GM21526 (cell line): ENCODE data around the gene EYA4.

Experiments
- ATAC-seq: cut with Tn5 transposase; IDR thresholded peaks from one replicate; pipeline ENCODE4 v1.9.1; 2021; ENCODE audit warnings: moderate library complexity; ENCODE audit not compliant: unreplicated experiment, low FRiP score

EYA4 gene, protein sequence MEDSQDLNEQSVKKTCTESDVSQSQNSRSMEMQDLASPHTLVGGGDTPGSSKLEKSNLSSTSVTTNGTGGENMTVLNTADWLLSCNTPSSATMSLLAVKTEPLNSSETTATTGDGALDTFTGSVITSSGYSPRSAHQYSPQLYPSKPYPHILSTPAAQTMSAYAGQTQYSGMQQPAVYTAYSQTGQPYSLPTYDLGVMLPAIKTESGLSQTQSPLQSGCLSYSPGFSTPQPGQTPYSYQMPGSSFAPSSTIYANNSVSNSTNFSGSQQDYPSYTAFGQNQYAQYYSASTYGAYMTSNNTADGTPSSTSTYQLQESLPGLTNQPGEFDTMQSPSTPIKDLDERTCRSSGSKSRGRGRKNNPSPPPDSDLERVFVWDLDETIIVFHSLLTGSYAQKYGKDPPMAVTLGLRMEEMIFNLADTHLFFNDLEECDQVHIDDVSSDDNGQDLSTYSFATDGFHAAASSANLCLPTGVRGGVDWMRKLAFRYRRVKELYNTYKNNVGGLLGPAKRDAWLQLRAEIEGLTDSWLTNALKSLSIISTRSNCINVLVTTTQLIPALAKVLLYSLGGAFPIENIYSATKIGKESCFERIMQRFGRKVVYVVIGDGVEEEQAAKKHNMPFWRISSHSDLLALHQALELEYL

DNA sequence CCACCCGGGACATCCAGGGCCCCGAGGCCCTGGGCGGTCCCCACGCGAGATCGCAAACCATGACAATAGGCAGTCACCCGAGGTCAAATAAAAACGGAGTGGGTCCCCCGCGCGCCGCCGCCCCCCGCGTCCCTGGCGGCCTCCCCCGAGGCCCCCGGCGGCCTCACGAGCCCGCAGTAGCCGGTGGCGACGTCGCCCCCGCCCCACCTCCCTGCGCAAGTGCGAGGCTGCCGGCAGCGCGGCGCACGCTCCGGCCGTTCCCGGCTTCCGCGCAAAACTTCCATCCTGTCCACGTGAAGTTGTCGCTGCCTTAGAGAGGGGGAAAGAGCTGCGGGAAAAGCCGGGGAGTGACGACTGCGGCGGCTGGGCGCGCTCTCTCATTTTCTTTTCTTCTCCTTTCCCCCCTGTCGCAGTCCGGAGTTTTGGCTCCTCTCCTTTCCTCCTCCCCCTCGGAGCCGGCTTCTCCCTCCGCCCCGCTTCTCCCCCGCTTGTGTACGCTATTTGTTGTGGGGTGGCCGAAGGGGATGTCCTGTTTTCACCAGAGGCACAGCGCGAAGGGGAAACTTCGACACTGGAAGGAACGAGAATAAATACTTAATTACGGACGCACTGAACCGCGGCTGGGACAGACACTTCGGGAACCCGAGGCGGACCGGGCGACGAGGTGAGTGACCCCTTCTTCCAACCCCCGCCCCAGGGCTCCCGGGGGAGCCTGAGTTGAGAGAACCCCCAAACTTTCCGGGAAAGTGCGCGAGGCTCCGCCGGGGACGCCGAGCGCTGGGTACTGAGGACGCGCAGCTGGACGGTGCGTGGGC, at the start of gene EYA4:
Gene EYA4 (plus strand): TSS at position 272 of the 815 bp plus-strand sequence. CDS start 33,424 bp downstream, outside the sequence.
- no peak for ATAC-seq

GRCh38 chr6:133193396-133193795, 47.8 kb upstream of the EYA4 start:
- ATAC-seq, result no peak

- no peak for ATAC-seq
Measured at GRCh38 chr6:133198725-133199124, 42.4 kb upstream of the EYA4 start.

DNA sequence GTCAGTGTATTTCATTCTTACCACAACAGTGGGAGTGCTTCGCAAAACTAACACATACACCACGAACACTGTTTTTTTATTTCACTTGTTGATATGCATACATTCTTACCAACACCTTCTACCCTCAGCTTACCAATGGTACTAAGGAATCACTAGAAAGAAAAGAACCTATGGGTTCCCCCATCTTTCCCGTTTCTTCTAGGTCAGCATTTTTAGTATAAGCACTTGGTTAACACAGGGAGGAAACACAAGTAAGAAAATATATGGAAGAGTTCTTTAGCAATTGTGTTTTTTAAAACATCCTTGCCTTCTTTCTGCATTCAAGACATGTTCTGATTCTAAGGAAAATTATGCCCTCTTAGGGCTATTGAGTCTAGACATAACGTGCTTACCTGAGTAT, 39.9 kb upstream of the EYA4 start:
- no peak for ATAC-seq

DNA sequence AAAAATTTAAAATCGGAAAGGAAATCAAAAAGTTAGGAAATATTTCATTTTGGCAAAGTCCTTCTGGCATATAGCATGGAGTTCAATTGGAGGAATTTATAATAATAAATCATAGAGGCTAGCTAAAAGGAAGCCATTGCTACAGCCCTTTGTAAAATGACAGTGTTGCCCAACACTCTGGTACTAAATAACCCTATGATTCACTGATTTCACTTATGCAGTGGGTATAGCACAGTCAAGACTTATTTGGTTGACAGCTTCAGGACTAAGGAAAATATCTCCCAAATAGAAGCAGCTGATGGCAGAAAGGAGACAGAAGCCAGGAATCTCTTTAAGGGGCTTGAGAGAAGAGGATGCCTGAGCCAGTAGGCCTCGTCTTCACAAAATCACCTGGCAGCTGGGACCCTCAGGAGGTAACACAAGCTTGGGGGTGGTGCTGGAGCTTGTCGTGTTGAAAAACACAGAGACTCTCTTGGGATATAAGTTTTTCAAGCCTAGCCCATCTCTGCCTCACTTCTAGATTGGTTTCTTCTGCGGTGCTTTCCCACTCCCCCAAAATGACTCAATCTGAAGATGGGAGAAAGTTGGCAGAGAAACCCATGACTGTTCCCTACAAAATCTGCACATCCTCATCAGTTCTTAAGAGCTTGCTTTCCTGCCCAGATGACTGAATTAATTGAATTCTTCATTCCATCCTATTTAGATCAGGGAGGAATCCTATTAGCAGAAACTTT, 38.4 kb upstream of the EYA4 start:
- no peak for ATAC-seq

DNA sequence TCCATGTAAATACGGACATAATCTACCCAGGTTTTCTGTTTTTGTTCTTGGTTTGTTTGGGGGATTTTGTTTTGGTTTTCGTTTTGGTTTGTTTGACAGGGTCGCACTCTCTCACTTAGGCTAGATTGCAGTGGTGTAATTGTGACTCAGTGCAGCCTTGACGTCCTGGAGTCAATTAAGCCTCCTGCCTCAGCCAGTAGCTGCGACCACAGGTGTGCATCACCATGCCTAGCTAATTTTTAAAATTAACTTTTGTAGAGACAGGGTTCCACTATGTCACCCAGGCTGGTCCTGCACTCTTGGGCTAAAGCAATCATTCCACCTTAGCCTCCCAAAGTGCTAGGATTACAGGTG, 37.8 kb upstream of the EYA4 start:
- no peak for ATAC-seq

- ATAC-seq, result no peak
Measured at GRCh38 chr6:133205304-133205703, 35.9 kb upstream of the EYA4 start.

- no peak for ATAC-seq
Measured at GRCh38 chr6:133206942-133207341, 34.2 kb upstream of the EYA4 start.

DNA sequence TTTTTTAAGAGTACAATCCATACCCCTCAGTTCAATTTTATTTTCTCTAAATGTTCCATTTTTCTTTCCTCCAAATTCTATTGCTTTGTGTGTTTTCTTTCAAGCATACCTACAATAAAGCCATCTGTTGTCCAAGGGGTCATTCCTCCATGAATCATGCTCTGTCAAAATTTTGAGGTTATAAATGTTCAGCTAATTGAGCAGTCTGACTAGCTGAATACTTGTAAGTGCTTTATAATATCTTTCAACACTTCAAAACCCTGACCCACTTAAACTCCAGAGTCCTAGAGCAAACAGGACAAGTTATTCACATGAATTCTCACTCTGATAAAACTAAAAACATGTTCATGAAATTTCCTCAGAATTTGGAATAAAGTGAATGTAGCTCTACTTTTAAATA, 33.4 kb upstream of the EYA4 start:
- no peak for ATAC-seq

DNA sequence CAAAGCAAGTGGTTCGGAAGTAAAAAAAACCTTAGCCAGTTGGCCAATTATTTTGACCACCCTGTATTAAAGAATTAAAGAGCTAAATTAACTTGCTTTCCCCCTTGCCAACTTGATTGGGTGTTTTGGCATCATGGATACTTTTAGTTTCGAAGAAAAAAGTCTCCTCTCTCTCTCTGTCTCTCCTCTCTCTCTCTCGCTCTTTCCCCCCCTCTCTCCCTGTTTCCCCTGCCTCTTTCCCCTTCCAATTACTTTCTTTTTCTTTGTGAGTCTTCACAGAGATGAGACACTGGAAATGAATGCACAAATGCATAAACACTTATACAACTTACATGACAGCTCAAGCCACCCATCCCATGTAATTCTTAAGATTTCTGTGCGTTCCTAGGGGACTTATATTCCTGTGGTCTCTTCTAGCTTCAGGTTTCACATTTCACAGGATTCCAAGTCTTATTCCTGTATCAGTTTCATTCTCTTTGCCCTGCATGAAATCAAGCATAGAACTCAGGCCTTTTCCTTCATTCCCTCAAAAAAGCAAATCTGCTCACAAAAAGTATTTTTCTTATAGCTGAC, 32.9 kb upstream of the EYA4 start:
- ATAC-seq, result no peak

DNA sequence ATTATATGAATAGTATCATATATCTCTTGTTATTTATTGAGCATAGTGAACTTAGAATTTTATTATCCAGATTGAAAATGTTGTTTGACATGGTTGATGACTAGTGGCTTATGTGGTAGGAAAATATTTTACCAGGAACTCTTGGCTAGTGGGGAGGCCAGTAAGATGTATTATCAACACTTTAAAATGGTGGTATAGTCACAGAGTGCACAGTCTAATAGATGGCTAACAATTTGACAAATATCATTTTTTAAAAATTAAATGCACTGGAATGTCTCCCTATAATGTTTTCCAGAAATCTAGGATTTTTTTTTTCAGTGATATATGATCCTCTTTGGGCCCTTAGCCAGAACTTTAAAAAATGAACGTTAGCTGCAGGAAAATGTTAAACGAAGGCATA, 26.9 kb upstream of the EYA4 start:
- no peak for ATAC-seq

- ATAC-seq, result no peak
Measured at GRCh38 chr6:133218852-133219251, 22.3 kb upstream of the EYA4 start.

DNA sequence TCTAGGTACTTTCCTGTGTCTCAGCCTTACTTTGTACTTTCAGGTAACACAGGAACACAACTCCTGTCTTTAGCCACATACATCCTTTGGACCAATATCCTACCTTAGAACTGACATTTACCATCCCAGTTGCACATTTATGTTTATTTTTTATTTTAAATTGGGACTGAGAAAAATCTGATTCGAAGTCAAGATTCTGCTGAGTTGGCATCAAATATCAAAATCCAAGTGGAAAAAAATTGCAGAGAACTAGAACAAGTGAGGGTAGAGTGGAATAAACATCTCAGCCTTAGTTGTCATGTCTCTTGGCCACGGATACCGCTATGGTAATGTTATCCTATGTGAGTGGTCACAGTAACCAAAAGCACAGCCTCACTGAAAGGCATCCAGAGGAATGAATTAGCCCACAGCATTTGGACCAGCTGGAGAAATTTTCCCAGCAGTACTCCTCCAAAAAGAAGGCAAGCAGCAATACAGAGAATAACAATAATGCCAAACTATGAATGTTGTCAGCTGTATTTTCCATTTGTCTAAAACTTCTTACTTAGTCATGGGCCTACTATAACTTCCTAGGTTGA, 17.6 kb upstream of the EYA4 start:
- no peak for ATAC-seq

GRCh38 chr6:133225560-133225959, 15.6 kb upstream of the EYA4 start:
- no peak for ATAC-seq

DNA sequence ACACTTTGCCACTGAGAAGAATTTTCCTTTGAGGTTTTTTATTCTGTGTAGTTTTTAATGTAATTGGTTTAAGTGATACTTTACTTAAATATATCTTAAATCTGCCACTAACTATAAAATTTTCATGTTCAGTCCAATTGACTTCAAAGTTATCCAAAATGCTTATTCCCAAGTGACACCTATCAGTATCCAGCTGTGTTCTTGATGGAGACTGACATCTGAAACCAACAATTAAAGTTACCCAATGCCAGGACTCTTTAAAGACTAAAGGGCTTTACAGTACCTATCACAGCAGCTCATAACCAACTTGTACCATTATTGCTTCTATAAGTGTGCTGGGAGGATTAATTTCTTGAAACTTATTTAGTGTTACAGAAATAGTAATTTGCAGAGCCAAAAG, 13.8 kb upstream of the EYA4 start:
- no peak for ATAC-seq

DNA sequence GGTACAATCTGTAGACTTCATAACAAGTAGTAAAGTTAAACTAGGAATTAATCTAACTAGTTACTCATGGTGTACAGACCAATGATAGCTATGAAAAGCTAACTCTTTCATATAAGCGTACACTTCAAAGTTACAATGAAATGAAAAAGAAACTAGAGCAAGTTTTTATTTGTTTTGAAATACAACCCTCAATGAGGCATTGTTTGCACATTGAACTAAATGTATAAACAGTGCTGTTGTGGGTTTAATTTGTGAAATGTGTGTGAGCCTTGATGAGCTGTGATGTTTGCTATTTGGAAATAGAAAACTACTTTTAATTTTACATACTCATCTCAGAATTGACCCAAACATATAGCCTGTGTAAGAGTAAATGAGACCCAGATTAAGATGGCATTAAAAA, 11.1 kb upstream of the EYA4 start:
- ATAC-seq, result no peak

GRCh38 chr6:133235221-133235620, 5.9 kb upstream of the EYA4 start:
- ATAC-seq, result no peak

DNA sequence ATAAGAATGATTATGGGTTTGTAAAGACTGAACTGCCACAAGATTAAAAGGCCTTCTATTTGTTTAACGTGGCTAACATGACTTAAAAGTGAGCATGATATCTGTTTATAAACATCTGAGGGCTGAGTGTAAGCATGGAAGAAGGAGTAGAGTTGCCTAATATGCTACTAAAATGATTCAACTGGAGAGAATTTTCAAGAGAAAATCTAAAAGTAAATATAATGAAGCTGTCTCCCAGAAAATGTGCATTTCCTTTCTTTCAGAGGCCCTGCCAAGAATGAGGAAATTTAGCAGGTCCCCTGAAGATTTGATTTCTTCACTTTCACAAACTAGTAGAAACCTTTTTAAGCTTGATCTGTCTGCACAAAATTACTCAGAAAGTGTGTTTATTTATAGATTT, 4.2 kb upstream of the EYA4 start:
- no peak for ATAC-seq

DNA sequence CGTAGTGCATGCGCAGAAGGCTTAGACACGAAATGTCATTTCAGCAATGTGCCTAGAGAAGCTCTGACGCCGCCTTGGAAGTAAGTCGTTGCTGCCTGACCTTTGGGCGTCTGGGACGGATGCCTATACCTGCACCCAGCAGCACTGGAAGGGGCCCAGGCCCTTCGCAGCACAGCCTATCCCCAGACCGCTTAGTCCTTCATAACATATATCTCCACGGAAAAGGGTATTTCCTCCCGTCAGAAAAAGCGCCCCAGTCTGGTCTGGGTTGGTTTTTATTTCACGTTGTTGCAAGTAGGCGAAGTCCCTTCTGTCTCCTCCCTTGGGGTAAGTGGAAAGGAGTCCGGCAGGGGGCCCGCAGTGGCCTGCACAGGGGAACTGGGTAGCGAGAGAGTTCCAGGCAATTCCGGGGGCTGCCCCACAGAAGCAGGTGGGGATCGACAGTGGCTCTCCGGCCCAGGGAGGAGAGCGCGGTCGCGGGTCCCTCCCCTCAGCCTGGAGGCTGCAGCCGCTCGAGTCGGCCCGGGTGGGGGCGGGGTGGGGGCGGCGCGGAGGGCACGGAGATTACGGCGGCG, 559 bp upstream of the EYA4 start:
- ATAC-seq, result no peak
